ENCODE data around the gene CDCA7L. TPM values are rescaled to one million over a fixed set of nuclear protein-coding genes. Genes with fewer than 3 reads are reported as not detected.

The CDCA7L gene
- total and polyA plus RNA-seq, 2 of the 4 experiments (the other 2 are of a cell fraction) = 20.4 to 35.0 TPM

- Histone ChIP-seq H3K9me1 (ENCODE audit: insufficient read depth, low read length) (0 out of 2 replicates have a peak, but pooled peaks cover 3% of the 10 kb centered on the region), H3K36me3 (ENCODE audit: control insufficient read depth, insufficient read depth, low read length) (peaks cover 17% of the 10 kb centered on the region; the same call in 1 of the 2 replicates), H3K4me3 (ENCODE audit: insufficient read depth, low read depth, low read length) (no peak overlapping the region), H4K5ac (ENCODE audit: low read depth, low read length) (no peak overlapping the region), H3K14ac (replicated peaks; ENCODE audit: low read depth, low read length) (no peak overlapping the region), H3K4ac (ENCODE audit: low read depth, low read length) (no peak overlapping the region), H2AFZ (replicated peaks; ENCODE audit: low read length, poor library complexity) (no peak overlapping the region), H2AK5ac (ENCODE audit: low read depth, low read length) (no peak overlapping the region), H3K9ac (ENCODE audit: low read depth, low read length) (no peak overlapping the region), H3K23ac (ENCODE audit: low read depth, low read length) (no peak overlapping the region), H2BK120ac (ENCODE audit: low read depth, low read length) (no peak overlapping the region), H4K20me1 (ENCODE audit: insufficient read depth, low read length) (no peaks in the 10 kb centered on the region), H2AK9ac (replicated peaks; ENCODE audit: low read depth, low read length, poor library complexity) (no peak overlapping the region), H3K79me1 (ENCODE audit: low read depth in 1 of 2, low read length in 2 of 2) (peaks cover 5 to 8% of the 10 kb centered on the region in 2 experiments; a peak in 1 of 4 replicates), H3K18ac (ENCODE audit: low read depth, low read length) (no peak overlapping the region), H2BK15ac (ENCODE audit: low read depth, low read length) (no peak overlapping the region), H4K8ac (ENCODE audit: low read depth in 2 of 2, low read length in 2 of 2) (no peak overlapping the region), H3K4me2 (ENCODE audit: low read depth, low read length) (no peak overlapping the region), H3K27me3 (ENCODE audit: control insufficient read depth, insufficient read depth, low read length) (no peaks in the 10 kb centered on the region), H3K4me1 (ENCODE audit: control insufficient read depth, insufficient read depth, low read length) (no peaks in the 10 kb centered on the region), H3K56ac (ENCODE audit: extremely low read depth, insufficient read depth, low read length) (no peak overlapping the region), H4K91ac (ENCODE audit: insufficient read depth, low read depth, low read length) (no peak overlapping the region), H3K27ac (ENCODE audit: insufficient read depth, low read length) (no peak overlapping the region), H3K9me3 (ENCODE audit: control insufficient read depth, insufficient read depth, low read length) (no peaks in the 10 kb centered on the region), H2BK20ac (ENCODE audit: low read depth, low read length) (no peak overlapping the region), H2BK5ac (ENCODE audit: low read depth, low read length, poor library complexity, severe bottlenecking) (no peak overlapping the region)
- POLR2A ChIA-PET (ENCODE audit: unreplicated experiment) = no interaction called here
- no peak for DNase-seq
- dilution Hi-C loops (cut with HindIII; ENCODE audit: low sequenced_read_pairs, unreplicated experiment) = no loop called here
- TF ChIP-seq RFX5 (IDR thresholded peaks at IDR 0.05; ENCODE audit: low read depth, low read length) = no peak
- no peak for TF ChIP-seq ELK1 (IDR thresholded peaks at IDR 0.05; ENCODE audit: borderline replicate concordance, low read depth, low read length)
- TF ChIP-seq CEBPB (IDR thresholded peaks at IDR 0.05; ENCODE audit: low read depth, low read length) = no peak
- no peak for TF ChIP-seq RCOR1 (IDR thresholded peaks at IDR 0.05; ENCODE audit: insufficient replicate concordance, low read length)
- no peak for TF ChIP-seq NFE2L2 (IDR thresholded peaks at IDR 0.05; ENCODE audit: low read depth, low read length)
- no peak for TF ChIP-seq MXI1 (IDR thresholded peaks at IDR 0.05; ENCODE audit: borderline replicate concordance, low read depth, low read length)
- no peak for TF ChIP-seq USF2 (IDR thresholded peaks at IDR 0.05; ENCODE audit: low read depth, low read length)
- no peak for TF ChIP-seq CTCF (conservative IDR thresholded peaks at IDR 0.05; ENCODE audit: low read depth, low read length)
- CTCF ChIA-PET = interaction anchor here (1.3 kb wide), 1 partner anchor 8 kb away, joined by 3 read pairs; no protein-coding TSS in a partner anchor
- BruUV-seq (replicated peaks) = no TSS peak
- no peak for ATAC-seq (ENCODE audit: low read depth)
- in situ Hi-C loops (cut with MboI; ENCODE audit: low sequenced_read_pairs) = no loop called here
- WGBS, 2 experiments (ENCODE audit: extremely low coverage in 2 of 2, insufficient read length in 1 of 2) = 71% methylated on average over 1 of the region's 5 CpGs; no CpG with 5 or more reads in 1 of the 2 experiments
- intact Hi-C loops (cut with micrococcal nuclease) = no loop called here
Measured at GRCh38 chr7:21914671-21915070, 31.0 kb downstream of the CDCA7L start.
